ENCODE data around the gene RALGPS1. TPM values are rescaled to one million over a fixed set of nuclear protein-coding genes. Genes with fewer than 3 reads are reported as not detected.

The RALGPS1 gene
- total RNA-seq, 1 donor from 2014 or later = 21.7 TPM

DNA sequence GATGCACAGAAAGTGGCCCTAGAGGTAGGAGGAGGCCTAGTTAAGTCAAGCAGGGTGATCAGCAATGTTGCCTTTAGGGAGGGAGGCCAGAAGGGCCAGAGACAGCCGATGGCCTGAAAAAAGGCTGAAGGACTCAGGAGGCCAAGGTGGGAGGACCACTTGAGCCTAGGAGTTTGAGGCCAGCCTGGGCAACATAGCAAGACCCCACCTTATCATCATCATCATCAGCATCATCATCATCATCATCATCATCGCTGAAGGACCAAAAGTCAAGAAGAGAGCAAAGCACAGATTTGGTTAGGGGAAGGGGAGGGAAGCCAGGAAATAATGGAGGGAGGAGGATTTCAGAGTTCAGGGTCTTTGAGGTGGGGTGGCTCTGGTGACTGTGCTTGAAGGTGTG, 74.3 kb downstream of the RALGPS1 start:
- CTCF ChIA-PET = no interaction called here
- H3K36me3 Mint-ChIP-seq (ENCODE audit: low read depth) = peaks cover 36% of the 10 kb centered on the region
- H3K4me1 Mint-ChIP-seq = peaks cover 25% of the 10 kb centered on the region
- no peak overlapping the region for H3K27ac Mint-ChIP-seq
- TF ChIP-seq, protein P1, sequence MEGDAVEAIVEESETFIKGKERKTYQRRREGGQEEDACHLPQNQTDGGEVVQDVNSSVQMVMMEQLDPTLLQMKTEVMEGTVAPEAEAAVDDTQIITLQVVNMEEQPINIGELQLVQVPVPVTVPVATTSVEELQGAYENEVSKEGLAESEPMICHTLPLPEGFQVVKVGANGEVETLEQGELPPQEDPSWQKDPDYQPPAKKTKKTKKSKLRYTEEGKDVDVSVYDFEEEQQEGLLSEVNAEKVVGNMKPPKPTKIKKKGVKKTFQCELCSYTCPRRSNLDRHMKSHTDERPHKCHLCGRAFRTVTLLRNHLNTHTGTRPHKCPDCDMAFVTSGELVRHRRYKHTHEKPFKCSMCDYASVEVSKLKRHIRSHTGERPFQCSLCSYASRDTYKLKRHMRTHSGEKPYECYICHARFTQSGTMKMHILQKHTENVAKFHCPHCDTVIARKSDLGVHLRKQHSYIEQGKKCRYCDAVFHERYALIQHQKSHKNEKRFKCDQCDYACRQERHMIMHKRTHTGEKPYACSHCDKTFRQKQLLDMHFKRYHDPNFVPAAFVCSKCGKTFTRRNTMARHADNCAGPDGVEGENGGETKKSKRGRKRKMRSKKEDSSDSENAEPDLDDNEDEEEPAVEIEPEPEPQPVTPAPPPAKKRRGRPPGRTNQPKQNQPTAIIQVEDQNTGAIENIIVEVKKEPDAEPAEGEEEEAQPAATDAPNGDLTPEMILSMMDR (IDR thresholded peaks at IDR 0.05) = no peak
- intact Hi-C loops (cut with micrococcal nuclease) = loop anchor here (5.0 kb wide), 1 partner anchor 73 kb away; no protein-coding TSS in a partner anchor
- H3K4me3 Mint-ChIP-seq = no peak overlapping the region
- no peak for ATAC-seq (ENCODE audit: low read depth)
- peaks cover 9% of the 10 kb centered on the region for H3K9me3 Mint-ChIP-seq
- no peak for DNase-seq
- POLR2A ChIA-PET = no interaction called here
- no peaks in the 10 kb centered on the region for H3K27me3 Mint-ChIP-seq

DNA sequence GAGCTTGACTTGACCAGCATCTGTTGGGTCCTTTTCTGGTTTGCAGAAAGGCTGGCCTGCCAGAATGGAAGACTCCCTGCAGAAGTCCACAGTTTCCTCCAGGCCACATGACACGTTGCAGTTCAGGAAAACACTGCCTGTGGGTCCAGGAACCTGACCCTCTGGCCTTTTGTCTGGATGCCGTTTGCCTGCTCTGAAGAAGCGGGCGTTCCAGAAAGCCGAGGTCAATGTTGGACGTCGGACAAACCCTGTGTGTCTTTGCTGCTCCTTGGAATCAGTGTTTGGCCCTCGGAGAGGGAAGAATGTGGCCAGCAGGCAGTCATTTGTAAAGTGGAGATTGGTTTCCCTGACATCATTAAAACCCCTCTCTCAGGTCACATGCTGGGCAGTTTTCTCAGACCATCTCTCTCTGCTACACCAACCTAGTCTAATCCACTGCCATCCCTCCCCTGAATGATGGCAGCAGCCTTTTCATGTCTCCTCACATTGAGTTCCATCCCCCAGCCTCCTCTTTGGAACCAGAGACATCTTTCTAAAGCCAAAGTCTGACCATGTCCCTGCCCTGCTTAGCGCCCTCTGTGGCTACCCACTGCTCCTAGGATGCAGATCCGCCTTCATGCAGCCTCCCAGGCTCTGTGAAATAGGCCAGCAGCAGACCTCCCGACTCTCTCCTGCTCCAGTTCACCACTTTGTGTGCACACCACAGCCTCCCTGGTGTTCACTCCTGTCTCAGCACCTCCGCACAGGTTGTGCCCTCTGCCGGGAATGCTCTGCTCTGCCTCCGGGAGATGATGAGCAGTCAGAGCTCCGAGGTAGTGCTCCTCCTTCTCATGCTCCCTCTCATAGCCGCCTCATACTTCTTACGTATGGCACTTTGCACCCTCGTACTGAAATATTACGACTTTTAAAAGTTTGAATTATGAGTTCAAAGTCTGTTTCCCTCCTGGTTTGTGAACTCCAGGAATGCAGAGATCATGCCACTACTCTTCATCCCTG, 75.6 kb downstream of the RALGPS1 start:
- Mint-ChIP-seq H3K4me3 (no peak overlapping the region), H3K4me1 (peaks cover 22% of the 10 kb centered on the region), H3K27me3 (no peaks in the 10 kb centered on the region), H3K36me3 (ENCODE audit: low read depth) (peaks cover 36% of the 10 kb centered on the region), H3K9me3 (peaks cover 9% of the 10 kb centered on the region), H3K27ac (no peak overlapping the region)
- no peak for DNase-seq
- TF ChIP-seq, protein P1 (IDR thresholded peaks at IDR 0.05) = no peak
- ChIA-PET POLR2A (no interaction called here), CTCF (no interaction called here)
- ATAC-seq (ENCODE audit: low read depth) = no peak
- intact Hi-C loops (cut with micrococcal nuclease) = loop anchor here (5.0 kb wide), 1 partner anchor 72 kb away; no protein-coding TSS in a partner anchor

DNA sequence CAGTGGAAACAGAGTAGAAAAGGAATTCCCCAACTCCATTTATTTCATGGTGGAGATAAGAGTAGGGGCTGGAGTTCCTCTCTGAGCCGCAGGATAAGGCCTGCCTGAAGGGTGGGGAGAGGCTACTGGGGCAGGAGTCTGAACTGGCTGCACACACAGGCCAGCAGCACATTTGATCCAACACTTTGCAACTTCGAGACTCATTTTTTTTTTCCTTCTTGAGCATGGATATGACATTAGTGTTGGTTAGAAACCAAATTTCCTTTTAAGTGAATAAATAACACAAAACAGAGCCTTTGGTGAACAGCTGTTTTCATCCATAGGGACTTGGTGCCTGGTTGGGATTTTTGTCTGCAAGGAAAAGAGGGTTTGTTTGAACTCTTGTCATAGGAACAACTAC, 76.6 kb downstream of the RALGPS1 start:
- intact Hi-C loops (cut with micrococcal nuclease) = no loop called here
- H3K36me3 Mint-ChIP-seq (ENCODE audit: low read depth) = peaks cover 36% of the 10 kb centered on the region
- TF ChIP-seq, protein P1 (IDR thresholded peaks at IDR 0.05) = no peak
- peaks cover 15% of the 10 kb centered on the region for H3K4me1 Mint-ChIP-seq
- no peak overlapping the region for H3K4me3 Mint-ChIP-seq
- ChIA-PET POLR2A (no interaction called here), CTCF (no interaction called here)
- DNase-seq (no peak), ATAC-seq (ENCODE audit: low read depth) (no peak)
- H3K27me3 Mint-ChIP-seq = no peaks in the 10 kb centered on the region
- no peak overlapping the region for H3K27ac Mint-ChIP-seq
- peaks cover 9% of the 10 kb centered on the region for H3K9me3 Mint-ChIP-seq

DNA sequence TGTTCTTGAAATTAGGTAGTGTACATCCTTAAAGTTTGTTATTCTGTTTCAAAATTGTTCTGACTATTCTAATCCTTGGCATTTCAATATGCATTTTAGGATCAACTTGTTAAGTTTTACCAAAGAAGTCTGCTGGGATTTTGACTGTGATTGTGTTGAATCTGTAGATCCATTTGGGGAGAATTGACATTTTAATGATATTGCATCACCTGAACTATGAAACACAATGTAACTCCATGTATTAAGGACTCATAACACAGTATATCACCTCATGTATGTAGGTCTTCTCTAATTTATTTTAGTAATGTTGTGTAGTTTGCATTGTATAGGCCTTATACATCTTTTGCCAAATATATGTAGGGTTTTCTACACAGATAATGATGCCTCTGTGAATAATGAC, 77.8 kb downstream of the RALGPS1 start:
- POLR2A ChIA-PET = no interaction called here
- DNase-seq = no peak
- no peak for ATAC-seq (ENCODE audit: low read depth)
- Mint-ChIP-seq H3K4me1 (peaks cover 3% of the 10 kb centered on the region), H3K27ac (no peak overlapping the region), H3K36me3 (ENCODE audit: low read depth) (peaks cover 36% of the 10 kb centered on the region), H3K27me3 (no peaks in the 10 kb centered on the region), H3K4me3 (no peak overlapping the region), H3K9me3 (peaks cover 11% of the 10 kb centered on the region)
- intact Hi-C loops (cut with micrococcal nuclease) = no loop called here
- CTCF ChIA-PET = no interaction called here
- TF ChIP-seq, protein P1 (IDR thresholded peaks at IDR 0.05) = no peak

DNA sequence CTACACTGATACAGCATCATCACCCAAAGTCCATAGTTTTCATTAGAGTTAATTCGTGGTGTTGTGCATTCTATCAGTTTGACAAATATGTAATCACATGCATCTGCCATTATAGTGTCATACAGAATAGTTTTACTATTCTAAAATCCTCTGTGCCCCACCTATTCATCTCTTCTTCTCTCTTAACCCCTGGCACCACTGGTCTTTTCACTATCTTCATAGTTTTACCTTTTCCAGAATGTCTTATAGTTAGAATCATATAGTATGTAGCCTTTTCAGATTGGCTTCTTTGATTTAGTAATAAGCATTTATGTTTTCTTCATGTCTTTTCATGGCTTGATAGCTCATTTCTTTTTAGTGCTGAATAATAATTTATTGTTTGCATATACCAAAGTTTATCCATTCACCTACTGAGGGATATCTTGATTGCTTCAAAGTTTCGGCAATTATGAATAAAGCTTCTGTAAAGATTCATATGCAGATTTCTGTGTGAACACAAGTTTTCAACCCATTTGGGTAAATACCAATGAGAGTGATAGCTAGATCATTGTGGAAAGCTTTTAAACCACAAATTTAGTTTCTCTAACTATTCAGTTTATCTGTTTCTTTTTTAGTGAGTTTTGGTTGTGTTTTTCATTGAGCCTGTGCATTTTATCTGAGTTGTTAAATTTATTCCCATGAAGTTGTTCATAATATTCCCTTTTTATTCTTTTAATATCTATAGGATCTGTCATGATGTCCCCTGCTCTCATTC, 84.9 kb downstream of the RALGPS1 start:
- ATAC-seq (ENCODE audit: low read depth) (no peak), DNase-seq (no peak)
- Mint-ChIP-seq H3K36me3 (ENCODE audit: low read depth) (no peaks in the 10 kb centered on the region), H3K27ac (no peak overlapping the region), H3K9me3 (peaks cover 2% of the 10 kb centered on the region), H3K4me3 (no peak overlapping the region), H3K27me3 (no peaks in the 10 kb centered on the region), H3K4me1 (no peaks in the 10 kb centered on the region)
- POLR2A ChIA-PET = no interaction called here
- TF ChIP-seq, protein P1 (IDR thresholded peaks at IDR 0.05) = no peak
- intact Hi-C loops (cut with micrococcal nuclease) = no loop called here
- CTCF ChIA-PET = no interaction called here
